RKO (cell line): ENCODE measurements around the gene CCL8.

Source experiments
- DNase-seq: peaks from one replicate; pipeline ENCODE4 v3.0.0-alpha.2; 2016; ENCODE audit warnings: low spot score

The CCL8 gene

GRCh38 chr17:34367486-34368195, 48.4 kb downstream of the CCL8 start:
- DNase-seq = no peak

GRCh38 chr17:34368196-34368945, 49.1 kb downstream of the CCL8 start:
- no peak for DNase-seq

- DNase-seq = no peak
Measured at GRCh38 chr17:34368946-34369500, 49.8 kb downstream of the CCL8 start.

GRCh38 chr17:34369571-34369970, 50.3 kb downstream of the CCL8 start:
- no peak for DNase-seq

GRCh38 chr17:34370376-34370996, 51.3 kb downstream of the CCL8 start:
- DNase-seq = no peak

GRCh38 chr17:34370997-34371395, 51.8 kb downstream of the CCL8 start:
- DNase-seq = no peak
